ENCODE results near the gene PRKCE.
A peak's percentile ranks its signal among the peaks of the same experiment; 100 is the strongest.

Gene PRKCE

GRCh38 chr2:45773909-45774308 lies 122.4 kb downstream of the PRKCE start:
- no peak overlapping the region for H3K4me3 ChIP-seq (ENCODE audit: insufficient read depth, low read depth, low read length)
- 90 to 91% methylated on average over 9 of the region's 9 CpGs for WGBS, 2 experiments
- H3K36me3 ChIP-seq (ENCODE audit: control insufficient read depth, insufficient read depth, low read length) = no peaks in the 10 kb centered on the region
- no peaks in the 10 kb centered on the region for H3K27me3 ChIP-seq (ENCODE audit: control insufficient read depth, insufficient read depth, low read length, poor library complexity, severe bottlenecking)
- no peak overlapping the region for H3K27ac ChIP-seq (ENCODE audit: insufficient read depth, low read depth, low read length, poor library complexity, severe bottlenecking)
- H3K4me1 ChIP-seq (ENCODE audit: control insufficient read depth, insufficient read depth, low read length) = peaks cover 17% of the 10 kb centered on the region
- H3K9me3 ChIP-seq (ENCODE audit: control insufficient read depth, low read length) = no peaks in the 10 kb centered on the region

GRCh38 chr2:45774688-45775244 lies 123.3 kb downstream of the PRKCE start:
- Histone ChIP-seq H3K27ac (ENCODE audit: insufficient read depth, low read depth, low read length, poor library complexity, severe bottlenecking) (no peak overlapping the region), H3K9me3 (ENCODE audit: control insufficient read depth, low read length) (no peaks in the 10 kb centered on the region), H3K36me3 (ENCODE audit: control insufficient read depth, insufficient read depth, low read length) (no peaks in the 10 kb centered on the region), H3K4me1 (ENCODE audit: control insufficient read depth, insufficient read depth, low read length) (peaks cover 17% of the 10 kb centered on the region), H3K4me3 (ENCODE audit: insufficient read depth, low read depth, low read length) (no peak overlapping the region), H3K27me3 (ENCODE audit: control insufficient read depth, insufficient read depth, low read length, poor library complexity, severe bottlenecking) (no peaks in the 10 kb centered on the region)
- 88 to 94% methylated on average over 10 of the region's 10 CpGs for WGBS, 2 experiments

DNA sequence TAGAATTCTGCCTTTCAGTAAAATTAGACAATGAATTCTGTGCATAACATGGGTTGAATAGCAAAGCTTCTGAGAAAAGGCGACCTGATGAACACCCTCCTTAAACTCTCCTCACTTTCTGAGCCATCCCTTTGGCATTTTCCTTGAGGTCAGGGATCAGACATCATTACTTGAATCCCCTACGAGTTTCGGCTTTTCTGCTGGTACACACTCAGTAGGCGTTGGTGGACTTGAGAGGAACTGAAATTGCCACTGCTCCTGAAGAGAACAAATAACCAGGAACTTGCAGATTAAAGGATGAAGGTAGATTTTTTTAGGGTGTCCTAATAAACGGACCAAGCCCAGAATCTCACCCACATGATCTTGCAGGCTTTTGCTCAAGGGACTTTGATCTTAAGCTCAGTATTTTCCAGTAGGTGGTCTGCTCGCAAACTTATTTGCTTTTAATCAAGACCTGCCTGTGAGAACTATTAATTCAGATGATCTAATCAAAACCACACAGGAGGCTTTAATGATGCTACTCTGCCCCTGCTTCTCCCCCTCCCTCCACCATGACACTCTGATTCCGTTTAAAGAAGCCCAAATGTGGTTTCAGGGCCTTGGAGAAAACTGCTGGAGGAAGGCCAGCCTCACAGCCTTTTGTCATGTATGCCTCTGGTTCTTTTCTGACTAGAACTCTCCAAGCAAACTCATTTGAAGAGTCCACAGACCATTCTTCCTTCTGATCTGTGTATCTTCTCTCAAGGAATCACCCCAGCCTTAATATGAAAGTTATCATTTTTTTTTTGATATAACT lies 124.9 kb downstream of the PRKCE start:
- peaks cover 5% of the 10 kb centered on the region for H3K4me1 ChIP-seq (ENCODE audit: control insufficient read depth, insufficient read depth, low read length)
- no peaks in the 10 kb centered on the region for H3K27me3 ChIP-seq (ENCODE audit: control insufficient read depth, insufficient read depth, low read length, poor library complexity, severe bottlenecking)
- H3K36me3 ChIP-seq (ENCODE audit: control insufficient read depth, insufficient read depth, low read length) = no peaks in the 10 kb centered on the region
- H3K9me3 ChIP-seq (ENCODE audit: control insufficient read depth, low read length) = no peaks in the 10 kb centered on the region
- WGBS, 2 experiments = 72 to 74% methylated on average over 7 of the region's 7 CpGs
- H3K4me3 ChIP-seq (ENCODE audit: insufficient read depth, low read depth, low read length) = no peak overlapping the region
- H3K27ac ChIP-seq (ENCODE audit: insufficient read depth, low read depth, low read length, poor library complexity, severe bottlenecking) = no peak overlapping the region

DNA sequence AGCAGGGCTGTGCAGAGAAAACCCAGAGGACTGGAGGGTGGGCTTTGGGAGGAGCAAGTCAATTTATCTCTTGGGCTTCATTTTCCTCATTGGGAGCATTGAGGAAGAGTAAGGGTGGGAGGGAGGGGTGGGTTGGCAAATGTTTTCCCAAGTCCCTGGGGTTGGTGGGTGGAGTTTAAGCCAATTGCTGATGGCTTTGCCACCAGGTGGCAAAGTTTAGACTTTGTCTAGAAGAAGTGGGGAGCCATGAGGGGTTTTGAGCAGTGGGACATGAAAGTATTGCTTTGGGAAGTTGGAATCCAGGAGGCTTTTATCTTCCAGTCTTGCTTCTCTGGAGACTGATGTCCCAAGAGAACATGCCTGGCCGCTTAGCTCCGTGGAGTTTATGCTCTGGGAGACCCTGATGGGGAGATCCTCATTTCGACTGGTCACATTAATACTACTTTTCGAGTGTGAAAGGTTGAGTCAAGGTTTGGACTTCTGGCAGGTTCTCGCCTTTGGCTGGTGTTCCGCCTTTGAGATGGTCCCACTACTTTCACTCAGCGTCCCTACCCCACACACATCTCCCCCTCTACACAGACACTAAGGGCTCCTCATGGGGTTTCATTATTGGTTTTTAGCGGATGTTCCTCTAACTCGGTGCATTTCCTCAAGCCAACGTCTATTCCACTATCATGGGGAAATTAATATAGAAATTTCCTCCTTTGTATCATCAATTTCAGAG lies 126.7 kb downstream of the PRKCE start:
- Histone ChIP-seq H3K27me3 (ENCODE audit: control insufficient read depth, insufficient read depth, low read length, poor library complexity, severe bottlenecking) (no peaks in the 10 kb centered on the region), H3K27ac (ENCODE audit: insufficient read depth, low read depth, low read length, poor library complexity, severe bottlenecking) (no peak overlapping the region), H3K4me1 (ENCODE audit: control insufficient read depth, insufficient read depth, low read length) (peaks cover 4% of the 10 kb centered on the region), H3K9me3 (ENCODE audit: control insufficient read depth, low read length) (no peaks in the 10 kb centered on the region), H3K36me3 (ENCODE audit: control insufficient read depth, insufficient read depth, low read length) (no peaks in the 10 kb centered on the region), H3K4me3 (ENCODE audit: insufficient read depth, low read depth, low read length) (no peak overlapping the region)
- 93% methylated on average over 9 of the region's 10 CpGs for WGBS, 2 experiments

DNA sequence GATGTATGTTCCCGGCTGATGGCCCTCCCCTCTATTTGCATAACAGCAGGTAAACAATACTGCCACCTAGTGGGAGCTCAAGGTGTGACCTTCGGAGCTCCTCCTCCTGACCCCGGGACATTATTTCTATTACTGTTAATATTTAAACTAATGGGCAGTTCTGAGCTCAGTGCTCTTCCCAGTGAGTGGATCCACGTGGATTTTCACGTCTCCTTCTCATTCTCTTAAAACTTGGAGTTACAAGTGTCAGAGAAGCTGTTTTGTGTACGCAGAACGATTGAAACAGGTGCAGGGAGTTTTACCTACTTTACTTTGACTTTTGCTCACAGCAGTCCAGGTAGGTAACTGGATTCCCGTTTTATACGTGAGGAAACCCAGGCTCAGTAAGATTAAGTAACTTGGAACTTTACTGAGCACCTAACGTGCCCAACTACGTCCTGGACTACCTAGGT lies 127.3 kb downstream of the PRKCE start:
- Histone ChIP-seq H3K4me3 (ENCODE audit: insufficient read depth, low read depth, low read length) (no peak overlapping the region), H3K9me3 (ENCODE audit: control insufficient read depth, low read length) (no peaks in the 10 kb centered on the region), H3K4me1 (ENCODE audit: control insufficient read depth, insufficient read depth, low read length) (peaks cover 7% of the 10 kb centered on the region), H3K27me3 (ENCODE audit: control insufficient read depth, insufficient read depth, low read length, poor library complexity, severe bottlenecking) (no peaks in the 10 kb centered on the region), H3K27ac (ENCODE audit: insufficient read depth, low read depth, low read length, poor library complexity, severe bottlenecking) (no peak overlapping the region), H3K36me3 (ENCODE audit: control insufficient read depth, insufficient read depth, low read length) (no peaks in the 10 kb centered on the region)
- WGBS, 2 experiments = 92 to 94% methylated on average over 9 to 11 of the region's 11 CpGs

GRCh38 chr2:45780541-45781463 lies 129.3 kb downstream of the PRKCE start:
- peaks cover 7% of the 10 kb centered on the region for H3K4me1 ChIP-seq (ENCODE audit: control insufficient read depth, insufficient read depth, low read length)
- no peaks in the 10 kb centered on the region for H3K9me3 ChIP-seq (ENCODE audit: control insufficient read depth, low read length)
- no peak overlapping the region for H3K4me3 ChIP-seq (ENCODE audit: insufficient read depth, low read depth, low read length)
- 93 to 95% methylated on average over 9 of the region's 10 CpGs for WGBS, 2 experiments
- H3K36me3 ChIP-seq (ENCODE audit: control insufficient read depth, insufficient read depth, low read length) = no peaks in the 10 kb centered on the region
- no peaks in the 10 kb centered on the region for H3K27me3 ChIP-seq (ENCODE audit: control insufficient read depth, insufficient read depth, low read length, poor library complexity, severe bottlenecking)
- H3K27ac ChIP-seq (ENCODE audit: insufficient read depth, low read depth, low read length, poor library complexity, severe bottlenecking) = no peak overlapping the region

GRCh38 chr2:45781464-45781811 lies 130.0 kb downstream of the PRKCE start:
- Histone ChIP-seq H3K4me1 (ENCODE audit: control insufficient read depth, insufficient read depth, low read length) (peaks cover 7% of the 10 kb centered on the region), H3K27ac (ENCODE audit: insufficient read depth, low read depth, low read length, poor library complexity, severe bottlenecking) (no peak overlapping the region), H3K36me3 (ENCODE audit: control insufficient read depth, insufficient read depth, low read length) (no peaks in the 10 kb centered on the region), H3K27me3 (ENCODE audit: control insufficient read depth, insufficient read depth, low read length, poor library complexity, severe bottlenecking) (no peaks in the 10 kb centered on the region), H3K4me3 (ENCODE audit: insufficient read depth, low read depth, low read length) (no peak overlapping the region), H3K9me3 (ENCODE audit: control insufficient read depth, low read length) (no peaks in the 10 kb centered on the region)
- 90 to 98% methylated on average over 5 of the region's 5 CpGs for WGBS, 2 experiments

DNA sequence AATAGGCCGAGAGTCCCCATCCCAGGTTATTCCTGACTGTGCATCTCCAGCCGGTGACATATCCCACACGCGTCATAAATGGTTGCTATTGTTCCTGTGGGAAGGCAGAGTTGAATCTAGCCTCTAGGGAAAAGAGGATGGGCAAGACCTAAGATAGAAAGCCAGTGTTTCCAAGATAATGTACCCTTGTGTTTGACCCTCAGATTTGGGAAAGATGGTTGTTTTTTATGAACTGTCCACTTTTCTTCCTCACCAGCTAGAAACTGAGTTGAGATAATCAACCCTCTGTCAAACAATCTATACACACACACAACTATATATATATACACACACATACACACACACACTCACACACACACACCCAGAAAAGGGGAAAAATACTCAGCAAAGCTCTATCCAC lies 131.0 kb downstream of the PRKCE start:
- H3K4me3 ChIP-seq (ENCODE audit: insufficient read depth, low read depth, low read length) = no peak overlapping the region
- no peak overlapping the region for H3K27ac ChIP-seq (ENCODE audit: insufficient read depth, low read depth, low read length, poor library complexity, severe bottlenecking)
- H3K36me3 ChIP-seq (ENCODE audit: control insufficient read depth, insufficient read depth, low read length) = no peaks in the 10 kb centered on the region
- WGBS, 2 experiments = 92 to 97% methylated on average over 4 of the region's 4 CpGs
- peaks cover 7% of the 10 kb centered on the region for H3K4me1 ChIP-seq (ENCODE audit: control insufficient read depth, insufficient read depth, low read length)
- H3K27me3 ChIP-seq (ENCODE audit: control insufficient read depth, insufficient read depth, low read length, poor library complexity, severe bottlenecking) = no peaks in the 10 kb centered on the region
- no peaks in the 10 kb centered on the region for H3K9me3 ChIP-seq (ENCODE audit: control insufficient read depth, low read length)

- no peak overlapping the region for H3K4me3 ChIP-seq (ENCODE audit: insufficient read depth, low read depth, low read length)
- 70 to 85% methylated on average over 4 of the region's 4 CpGs for WGBS, 2 experiments
- no peaks in the 10 kb centered on the region for H3K36me3 ChIP-seq (ENCODE audit: control insufficient read depth, insufficient read depth, low read length)
- no peaks in the 10 kb centered on the region for H3K9me3 ChIP-seq (ENCODE audit: control insufficient read depth, low read length)
- peak overlapping the region; percentile 32 for H3K27ac ChIP-seq (ENCODE audit: insufficient read depth, low read depth, low read length, poor library complexity, severe bottlenecking)
- no peaks in the 10 kb centered on the region for H3K27me3 ChIP-seq (ENCODE audit: control insufficient read depth, insufficient read depth, low read length, poor library complexity, severe bottlenecking)
- H3K4me1 ChIP-seq (ENCODE audit: control insufficient read depth, insufficient read depth, low read length) = peaks cover 7% of the 10 kb centered on the region
These were observed 131.5 kb downstream of the PRKCE start for GRCh38 chr2:45782986-45783385.

All from ectodermal cell (in vitro differentiated cells).